Activated naive CD4-positive, alpha-beta T cell treated with anti-CD3 and anti-CD28 coated beads, Interleukin-2, amount 50 U/mL, for 72 hours (primary cell): Measurements from ENCODE around the gene GSTA4. TPM values are rescaled to one million over a fixed set of nuclear protein-coding genes. Genes with fewer than 3 reads are reported as not detected.
"Not testable (repeated sequence)": the region's sequence is repeated elsewhere in the genome, so short reads cannot be mapped to it uniquely, and the experiment has no call there.

Experiments
- ATAC-seq, 2 donors: fragments of 150-1000 bp; cut with Tn5 transposase; 2 replicates each; pipeline ENCODE4 v1.10.0; 2021; ENCODE audit warnings: mild to moderate bottlenecking in 2 of 2, moderate library complexity in 2 of 2
- DNase-seq, 2 donors: peaks; one replicate each; pipeline ENCODE4 v3.0.0; 2021 to 2022; ENCODE audit warnings: low spot score in 2 of 2
- H3K27ac Mint-ChIP-seq, 2 donors: one replicate each; pipeline ENCODE4 v1.8.0; 2022; ENCODE audit warnings: mild to moderate bottlenecking in 2 of 2, mixed read lengths in 2 of 2
- H3K36me3 Mint-ChIP-seq, 2 donors: one replicate each; pipeline ENCODE4 v1.8.0; 2022; ENCODE audit warnings: mixed read lengths in 2 of 2
- H3K9me3 Mint-ChIP-seq, 2 donors: one replicate each; pipeline ENCODE4 v1.8.0; 2022; ENCODE audit warnings: mixed read lengths in 2 of 2
- total RNA-seq, 2 donors: library from RNA; stranded (reverse); gene quantifications; one replicate each; pipeline ENCODE4 v1.2.3, GENCODE V29; 2022

GSTA4 gene
- total RNA-seq, 2 donors from 2014 or later = 3.0 to 7.9 TPM

DNA sequence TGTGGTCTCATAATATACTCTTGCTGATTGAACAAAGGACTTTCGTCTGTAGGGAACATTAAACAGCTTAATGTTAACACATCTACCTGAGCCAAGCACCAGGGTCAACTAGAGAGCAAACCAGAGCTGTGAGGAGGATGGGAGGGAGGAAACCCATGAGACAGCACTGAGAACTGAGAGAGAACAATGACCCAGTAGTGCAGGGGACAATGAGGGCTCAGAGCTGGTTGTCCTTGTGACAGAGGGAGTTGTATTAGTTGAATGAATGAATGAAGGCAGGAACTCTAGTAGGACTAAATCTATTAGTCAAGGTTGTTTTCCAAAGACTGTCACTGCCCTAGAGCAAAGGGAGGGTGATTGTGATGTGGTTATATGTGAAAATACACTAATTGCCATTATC, 28.2 kb upstream of the GSTA4 start:
- no peak for ATAC-seq
- DNase-seq = no peak
- peaks cover 0 to 6% of the 10 kb centered on the region in 2 donors for H3K36me3 Mint-ChIP-seq
- no peak overlapping the region for H3K27ac Mint-ChIP-seq
- H3K9me3 Mint-ChIP-seq = no peaks in the 10 kb centered on the region

DNA sequence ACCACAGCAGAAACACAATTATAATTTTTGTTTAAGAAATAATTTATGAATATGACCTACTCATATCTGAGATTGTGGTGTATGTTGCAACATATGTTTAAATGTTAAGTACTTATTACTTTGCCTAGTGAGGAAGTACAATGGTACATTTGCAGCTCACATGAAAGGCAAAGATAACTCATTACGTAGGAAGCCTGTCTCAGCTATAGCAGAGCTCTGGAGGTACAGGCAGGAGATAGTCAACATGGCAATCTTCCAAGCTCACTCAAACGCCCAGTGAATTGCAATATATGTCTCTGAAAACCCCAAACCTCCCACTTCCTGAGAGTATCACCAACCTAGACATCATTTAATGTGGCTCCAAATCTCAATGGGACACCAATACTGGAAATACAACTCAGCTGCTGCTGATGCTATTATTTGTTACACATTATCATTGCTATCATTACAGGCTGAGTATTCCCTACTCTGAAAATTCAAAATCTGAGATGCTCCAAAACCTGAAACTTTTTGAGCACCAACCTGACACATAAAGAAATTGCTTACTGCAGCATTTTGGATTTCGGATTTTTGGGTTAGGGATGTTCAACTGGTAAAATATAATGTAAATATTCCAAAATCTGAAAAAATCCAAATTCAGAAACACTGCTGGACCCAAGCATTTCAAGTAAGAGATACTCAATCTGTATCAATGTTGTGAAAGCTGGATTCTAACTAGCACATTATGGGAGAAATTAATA, 25.1 kb upstream of the GSTA4 start:
- peaks cover 0 to 13% of the 10 kb centered on the region in 2 donors for H3K36me3 Mint-ChIP-seq
- DNase-seq = no peak

GRCh38 chr6:53018446-53018845, 23.4 kb upstream of the GSTA4 start:
- no peak for ATAC-seq
- peaks cover 0 to 11% of the 10 kb centered on the region in 2 donors for H3K36me3 Mint-ChIP-seq
- H3K27ac Mint-ChIP-seq = no peak overlapping the region

More for the DNA sequence above, 25.1 kb upstream of the GSTA4 start:
- no peaks in the 10 kb centered on the region for H3K9me3 Mint-ChIP-seq
- peak in 1 of 2 donors; percentile 34 for ATAC-seq
- H3K27ac Mint-ChIP-seq = no peak overlapping the region

GRCh38 chr6:53015486-53015885, 20.4 kb upstream of the GSTA4 start:
- Mint-ChIP-seq H3K27ac (no peak overlapping the region), H3K9me3 (no peaks in the 10 kb centered on the region), H3K36me3 (peaks cover 0 to 11% of the 10 kb centered on the region in 2 donors)
- DNase-seq (no peak), ATAC-seq (no peak)

More at GRCh38 chr6:53018446-53018845, 23.4 kb upstream of the GSTA4 start:
- no peak for DNase-seq
- no peaks in the 10 kb centered on the region for H3K9me3 Mint-ChIP-seq

GRCh38 chr6:53014744-53015143, 19.7 kb upstream of the GSTA4 start:
- ATAC-seq (no peak), DNase-seq (no peak)
- peaks cover 0 to 11% of the 10 kb centered on the region in 2 donors for H3K36me3 Mint-ChIP-seq
- H3K27ac Mint-ChIP-seq = no peak overlapping the region
- no peaks in the 10 kb centered on the region for H3K9me3 Mint-ChIP-seq

- Mint-ChIP-seq H3K27ac (no peak overlapping the region), H3K9me3 (no peaks in the 10 kb centered on the region), H3K36me3 (peaks cover 0 to 11% of the 10 kb centered on the region in 2 donors)
- no peak for ATAC-seq
- DNase-seq = no peak
Measured at GRCh38 chr6:53014063-53014462, 19.0 kb upstream of the GSTA4 start.

GRCh38 chr6:53011979-53012378, 16.9 kb upstream of the GSTA4 start:
- ATAC-seq = no peak
- peaks cover 0 to under 1% of the 10 kb centered on the region in 2 donors for H3K36me3 Mint-ChIP-seq
- H3K27ac Mint-ChIP-seq = no peak overlapping the region
- H3K9me3 Mint-ChIP-seq = no peaks in the 10 kb centered on the region
- DNase-seq = no peak

DNA sequence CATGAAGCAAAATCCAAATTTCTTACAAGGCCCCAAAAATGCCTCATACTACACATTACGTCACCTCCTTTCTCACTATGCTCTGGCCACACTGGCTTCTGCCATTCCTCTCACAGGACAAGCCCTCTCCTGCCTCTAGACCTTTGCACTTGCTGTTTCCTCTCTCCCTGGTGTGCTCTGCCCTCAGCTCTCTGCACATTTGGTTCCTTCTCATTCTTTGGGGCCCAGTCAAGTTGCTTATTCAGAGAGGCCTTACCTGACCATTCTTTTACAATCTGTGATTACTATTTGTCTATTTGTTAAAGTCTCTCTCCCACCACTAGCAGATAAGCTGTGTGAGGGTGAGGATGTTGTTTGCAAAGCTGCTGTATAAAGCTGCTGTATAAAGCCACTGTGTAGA, 15.4 kb upstream of the GSTA4 start:
- H3K27ac Mint-ChIP-seq = peak overlapping the region in 1 of 2 donors; percentile 8
- ATAC-seq (no peak), DNase-seq (no peak)
- H3K9me3 Mint-ChIP-seq = no peaks in the 10 kb centered on the region
- H3K36me3 Mint-ChIP-seq = peaks cover 0 to 4% of the 10 kb centered on the region in 2 donors

DNA sequence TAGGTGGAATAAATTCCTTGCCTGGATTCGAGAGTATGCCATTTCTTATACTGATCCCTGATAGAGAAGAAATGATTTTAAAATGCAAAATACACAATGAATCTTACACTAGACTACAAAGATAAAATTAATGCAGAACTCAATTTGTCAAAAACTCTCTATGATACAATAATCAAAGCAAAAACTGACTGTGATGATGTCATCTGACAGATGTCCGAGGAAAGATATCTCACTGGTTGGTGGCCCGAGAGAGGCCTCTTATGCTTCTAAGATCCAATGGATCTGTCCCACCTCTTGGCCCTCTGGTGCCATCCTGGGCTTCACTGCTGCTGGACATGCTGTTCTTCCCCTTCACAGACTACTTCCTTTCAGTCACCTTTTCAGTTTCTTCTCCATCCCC, 14.4 kb upstream of the GSTA4 start:
- H3K9me3 Mint-ChIP-seq = no peaks in the 10 kb centered on the region
- peaks cover 0 to 5% of the 10 kb centered on the region in 2 donors for H3K36me3 Mint-ChIP-seq
- ATAC-seq (no peak), DNase-seq (no peak)
- peak overlapping the region; percentile 8 to 11 for H3K27ac Mint-ChIP-seq

GRCh38 chr6:53009056-53009455, 14.0 kb upstream of the GSTA4 start:
- ATAC-seq = no peak
- DNase-seq = no peak
- H3K9me3 Mint-ChIP-seq = no peaks in the 10 kb centered on the region
- peaks cover 0 to 5% of the 10 kb centered on the region in 2 donors for H3K36me3 Mint-ChIP-seq
- H3K27ac Mint-ChIP-seq = peak overlapping the region in 1 of 2 donors; percentile 24

- not testable (repeated sequence) for H3K27ac Mint-ChIP-seq, H3K9me3 Mint-ChIP-seq, ATAC-seq, H3K36me3 Mint-ChIP-seq, DNase-seq
Measured at GRCh38 chr6:53008192-53008687, 13.2 kb upstream of the GSTA4 start.

DNA sequence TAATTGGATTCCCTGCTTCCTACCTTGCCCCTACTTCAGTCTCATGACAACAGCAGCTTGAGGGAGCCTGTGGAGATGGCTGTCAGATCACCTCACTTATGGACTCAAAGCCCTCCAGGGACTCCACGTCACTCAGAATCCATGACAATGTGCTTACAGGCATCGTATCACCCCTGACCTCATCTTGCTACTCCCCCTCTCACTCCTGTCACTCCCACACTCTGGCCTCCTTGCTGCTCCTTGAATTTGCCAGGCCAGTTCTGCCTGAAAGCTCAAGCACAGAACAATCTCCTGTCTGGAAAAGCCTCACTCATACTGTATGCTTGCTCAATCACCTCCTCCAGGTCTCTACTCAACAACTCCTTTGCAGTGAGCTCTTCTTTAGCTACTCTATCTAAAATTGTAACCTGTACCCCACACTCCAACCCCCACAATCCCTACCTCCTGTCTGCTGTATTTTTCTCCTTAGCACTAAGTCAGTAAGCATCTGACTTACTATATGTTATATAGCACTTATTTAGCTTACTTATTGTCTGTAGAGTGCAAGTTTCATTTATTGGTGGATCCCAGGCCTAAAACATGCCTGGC, 10.7 kb upstream of the GSTA4 start:
- no peak for ATAC-seq
- Mint-ChIP-seq H3K27ac (peak overlapping the region in 1 of 2 donors; percentile 3), H3K36me3 (peaks cover 0 to 5% of the 10 kb centered on the region in 2 donors), H3K9me3 (no peaks in the 10 kb centered on the region)
- DNase-seq = no peak

GRCh38 chr6:52999456-52999855, 4.4 kb upstream of the GSTA4 start:
- DNase-seq (no peak), ATAC-seq (no peak)
- Mint-ChIP-seq H3K27ac (no peak overlapping the region), H3K9me3 (no peaks in the 10 kb centered on the region), H3K36me3 (peaks cover 0 to 7% of the 10 kb centered on the region in 2 donors)

- Mint-ChIP-seq H3K27ac (no peak overlapping the region), H3K9me3 (no peaks in the 10 kb centered on the region), H3K36me3 (peaks cover 0 to 9% of the 10 kb centered on the region in 2 donors)
- DNase-seq = no peak
- ATAC-seq = no peak
Measured at GRCh38 chr6:52998603-52999002, 3.5 kb upstream of the GSTA4 start.

DNA sequence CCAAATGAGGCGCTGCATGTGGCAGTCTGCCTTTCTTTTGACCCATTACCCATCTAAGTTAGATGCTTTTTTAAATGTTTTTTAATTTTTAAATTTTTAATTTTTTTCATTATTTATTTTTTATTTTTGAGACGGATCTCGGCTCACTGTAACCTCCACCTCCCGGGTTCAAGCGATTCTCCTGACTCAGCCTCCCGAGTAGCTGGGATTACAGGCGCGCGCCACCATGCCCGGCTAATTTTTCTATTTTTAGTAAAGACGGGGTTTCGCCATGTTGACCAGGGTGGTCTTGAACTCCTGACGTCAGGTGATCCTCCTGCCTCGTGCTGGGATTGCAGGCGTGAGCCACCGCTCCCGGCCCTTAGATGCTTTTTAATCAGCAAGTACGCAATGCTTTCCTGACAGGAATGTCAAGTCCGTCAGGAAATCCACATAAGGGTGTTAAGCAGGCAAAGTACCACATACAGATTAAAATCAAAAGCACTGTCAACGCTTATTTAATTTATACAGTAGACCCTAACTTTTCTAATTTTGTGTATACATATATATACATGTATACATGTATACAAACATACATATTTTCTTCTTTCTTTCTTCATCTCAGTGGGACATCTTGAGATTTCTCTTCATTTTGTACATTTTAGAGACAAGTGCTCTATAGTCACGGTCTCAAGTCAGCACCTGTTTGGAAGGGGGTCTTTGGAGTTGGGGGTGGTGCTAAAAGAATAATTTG, 995 bp upstream of the GSTA4 start:
- ATAC-seq = peak in 1 of 2 donors; percentile 1
- Mint-ChIP-seq H3K27ac (peak overlapping the region; percentile 94 to 99), H3K36me3 (peaks cover 0 to 9% of the 10 kb centered on the region in 2 donors), H3K9me3 (no peaks in the 10 kb centered on the region)
- peak in 1 of 2 donors; percentile 29 for DNase-seq

DNA sequence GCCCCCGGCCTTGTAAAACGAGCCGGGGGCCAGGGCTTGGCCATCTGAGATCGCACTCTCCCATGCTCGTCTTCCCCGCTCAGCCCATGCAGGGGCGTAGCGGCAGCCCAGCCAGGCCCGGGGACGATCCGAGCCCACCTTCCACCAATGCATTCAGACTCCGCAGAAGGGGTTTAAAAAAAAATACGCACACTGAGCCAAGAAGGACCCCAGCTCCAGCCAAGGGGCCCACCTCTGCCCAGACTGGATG, 320 bp downstream of the GSTA4 start:
- no peaks in the 10 kb centered on the region for H3K9me3 Mint-ChIP-seq
- ATAC-seq = peak; percentile 16 to 17
- DNase-seq = peak; percentile 45 to 68

More for the DNA sequence above, 320 bp downstream of the GSTA4 start:
- peak overlapping the region; percentile 94 to 99 for H3K27ac Mint-ChIP-seq
- peaks cover 0 to 9% of the 10 kb centered on the region in 2 donors for H3K36me3 Mint-ChIP-seq
